ENCODE results near the gene FOXG1.

FOXG1 gene

GRCh38 chr14:28777471-28778137 lies 11.0 kb downstream of the FOXG1 start:
- no peak for DNase-seq

GRCh38 chr14:28778138-28779117 lies 11.8 kb downstream of the FOXG1 start:
- DNase-seq: no peak

GRCh38 chr14:28779456-28779855 lies 12.9 kb downstream of the FOXG1 start:
- no peak for DNase-seq

GRCh38 chr14:28780843-28781820 lies 14.5 kb downstream of the FOXG1 start:
- no peak for DNase-seq

DNA sequence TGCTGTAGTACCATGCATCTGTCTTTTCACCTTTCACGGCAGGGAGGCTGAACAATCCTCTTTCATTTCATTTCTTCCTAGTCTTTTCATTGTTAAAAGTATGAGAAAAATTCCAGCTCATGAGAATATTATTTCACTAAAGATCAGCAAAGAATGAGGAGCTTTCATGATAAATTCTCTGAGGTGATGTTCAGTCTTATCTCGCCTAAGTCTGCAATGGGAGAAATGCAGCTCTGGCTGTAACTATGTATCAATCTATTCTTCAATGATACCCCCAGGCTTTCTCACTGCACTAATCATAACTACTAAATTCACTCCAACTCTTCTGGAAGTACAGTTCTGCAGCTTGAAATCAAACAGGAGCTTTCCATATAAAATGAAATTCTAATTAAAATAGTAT lies 15.7 kb downstream of the FOXG1 start:
- DNase-seq: no peak

DNA sequence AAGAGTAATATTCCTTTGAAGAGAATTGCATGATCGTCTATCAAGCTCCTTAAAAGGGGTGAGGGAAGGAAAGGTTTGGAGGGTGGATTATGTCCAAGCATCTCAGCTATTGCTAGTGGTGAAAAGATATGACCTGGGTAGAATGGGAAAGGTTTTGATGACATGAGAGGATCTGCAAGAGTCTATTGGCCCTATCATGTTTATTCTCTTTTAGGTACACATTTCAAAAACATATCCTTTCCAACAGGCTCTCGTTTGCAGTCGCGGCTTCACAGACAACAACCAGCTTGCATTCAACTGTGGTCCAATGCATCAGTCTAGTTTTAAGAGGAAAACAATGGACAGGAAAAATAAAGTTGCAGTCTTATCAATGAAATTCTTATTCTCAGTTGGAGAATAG lies 17.1 kb downstream of the FOXG1 start:
- DNase-seq: no peak

DNA sequence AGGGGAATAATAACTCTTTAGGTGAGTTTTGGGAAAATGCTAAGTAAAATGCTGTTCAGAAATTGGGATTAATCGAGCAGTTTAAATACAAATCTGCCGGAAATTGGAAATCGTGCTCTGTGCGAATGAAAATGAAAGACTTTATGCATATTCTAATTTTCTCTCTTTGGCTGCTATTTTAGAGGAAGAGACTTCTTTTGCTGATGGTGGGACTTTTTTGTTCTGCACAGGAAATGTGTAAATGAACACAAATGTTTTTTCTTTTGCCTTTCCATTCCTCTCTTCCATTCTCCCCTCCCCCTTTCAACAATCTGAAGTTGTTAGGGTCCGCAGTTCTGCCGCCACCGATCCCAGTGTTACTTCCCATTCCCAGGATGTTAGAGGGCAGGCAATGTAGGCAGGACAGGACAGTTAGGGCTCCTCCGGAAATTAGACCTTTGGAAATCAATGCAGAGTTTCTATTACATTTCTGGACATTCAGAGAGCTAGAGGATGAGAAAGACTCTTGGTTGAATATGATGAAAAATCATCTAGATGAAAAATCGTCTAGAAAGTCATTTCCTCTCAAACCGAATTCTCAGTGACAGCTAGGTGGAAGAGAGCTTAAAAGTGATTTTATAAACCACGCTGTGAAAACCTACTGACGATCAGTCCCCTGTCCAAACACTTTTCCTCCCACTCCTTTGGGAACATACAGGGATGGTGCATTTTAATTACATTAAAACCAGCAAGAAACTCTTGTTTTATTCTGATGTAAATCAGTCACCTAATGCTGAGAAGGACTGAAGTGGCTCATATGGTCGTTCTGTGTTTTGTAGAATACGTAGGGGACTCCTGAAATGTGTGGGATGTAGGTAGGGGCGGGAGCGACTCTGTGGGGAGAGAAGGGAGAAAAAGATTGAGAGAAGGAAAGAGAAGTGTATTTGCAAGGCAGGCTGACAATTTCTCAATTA lies 17.8 kb downstream of the FOXG1 start:
- no peak for DNase-seq

DNA sequence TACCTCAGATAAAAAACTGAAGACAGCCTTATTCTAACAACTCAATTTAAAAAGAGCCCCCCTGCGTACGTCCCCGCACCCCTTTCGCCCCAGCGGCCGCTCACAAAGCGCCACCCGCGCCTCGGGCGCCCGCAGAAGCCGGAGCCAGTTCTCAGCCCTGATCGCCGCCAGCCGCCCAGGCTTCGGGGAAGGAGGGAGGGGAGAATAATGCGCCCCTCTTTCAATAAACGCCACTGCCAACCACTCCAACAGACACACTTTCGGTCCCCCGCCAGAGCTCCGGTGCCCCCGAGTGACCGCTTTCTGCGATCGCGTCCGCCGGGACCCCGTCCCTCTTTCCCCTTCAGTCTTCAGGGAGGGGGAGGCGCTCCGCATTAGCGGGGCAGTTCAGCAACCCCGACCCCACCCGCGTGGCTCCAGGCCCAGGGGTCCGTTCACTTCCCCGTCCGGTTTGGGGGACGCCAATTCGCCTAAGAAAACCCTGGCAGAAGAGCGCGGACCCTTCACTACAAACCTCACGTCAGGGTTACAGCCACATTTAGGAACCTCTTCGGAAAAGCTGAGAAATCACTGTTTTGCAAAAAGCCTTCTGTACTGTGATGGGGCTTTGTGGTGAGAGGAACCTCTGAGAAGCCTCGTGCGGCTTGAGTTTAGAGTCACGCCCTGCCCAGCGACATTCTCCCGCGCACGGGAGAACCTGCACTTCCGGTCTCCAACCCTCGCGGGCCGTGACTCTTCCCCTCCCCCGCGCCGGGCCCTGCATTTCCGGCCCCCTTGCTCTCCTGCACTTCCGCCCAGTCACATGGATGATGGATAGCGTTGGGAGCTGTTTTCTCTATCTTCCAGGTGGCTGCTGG lies 18.7 kb downstream of the FOXG1 start:
- no peak for DNase-seq

- no peak for DNase-seq
Observed at GRCh38 chr14:28807518-28807917, 40.9 kb downstream of the FOXG1 start.

DNA sequence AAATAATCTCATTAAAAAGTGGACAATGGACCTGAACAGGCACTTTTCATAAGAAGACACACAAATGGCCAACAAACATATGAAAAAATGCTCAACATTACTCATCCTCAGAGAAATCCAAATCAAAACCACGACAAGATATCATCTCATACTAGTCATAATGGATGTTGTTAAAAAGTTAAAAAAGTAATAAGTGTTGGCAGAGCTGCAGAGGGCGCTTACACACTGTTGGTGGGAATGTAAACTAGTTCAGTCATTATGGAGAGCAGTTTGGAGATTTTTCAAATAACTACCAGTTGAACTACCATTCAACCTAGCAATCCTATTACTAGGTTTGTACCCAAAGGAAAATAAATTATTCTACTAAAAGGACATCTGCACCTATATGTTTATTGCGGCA lies 47.2 kb downstream of the FOXG1 start:
- no peak for DNase-seq

Measured in NCI-H1105 (cell line).